ENCODE results near the gene FAM217B.
"Not testable (repeated sequence)": the region's sequence is repeated elsewhere in the genome, so short reads cannot be mapped to it uniquely, and the experiment has no call there.

Gene FAM217B

DNA sequence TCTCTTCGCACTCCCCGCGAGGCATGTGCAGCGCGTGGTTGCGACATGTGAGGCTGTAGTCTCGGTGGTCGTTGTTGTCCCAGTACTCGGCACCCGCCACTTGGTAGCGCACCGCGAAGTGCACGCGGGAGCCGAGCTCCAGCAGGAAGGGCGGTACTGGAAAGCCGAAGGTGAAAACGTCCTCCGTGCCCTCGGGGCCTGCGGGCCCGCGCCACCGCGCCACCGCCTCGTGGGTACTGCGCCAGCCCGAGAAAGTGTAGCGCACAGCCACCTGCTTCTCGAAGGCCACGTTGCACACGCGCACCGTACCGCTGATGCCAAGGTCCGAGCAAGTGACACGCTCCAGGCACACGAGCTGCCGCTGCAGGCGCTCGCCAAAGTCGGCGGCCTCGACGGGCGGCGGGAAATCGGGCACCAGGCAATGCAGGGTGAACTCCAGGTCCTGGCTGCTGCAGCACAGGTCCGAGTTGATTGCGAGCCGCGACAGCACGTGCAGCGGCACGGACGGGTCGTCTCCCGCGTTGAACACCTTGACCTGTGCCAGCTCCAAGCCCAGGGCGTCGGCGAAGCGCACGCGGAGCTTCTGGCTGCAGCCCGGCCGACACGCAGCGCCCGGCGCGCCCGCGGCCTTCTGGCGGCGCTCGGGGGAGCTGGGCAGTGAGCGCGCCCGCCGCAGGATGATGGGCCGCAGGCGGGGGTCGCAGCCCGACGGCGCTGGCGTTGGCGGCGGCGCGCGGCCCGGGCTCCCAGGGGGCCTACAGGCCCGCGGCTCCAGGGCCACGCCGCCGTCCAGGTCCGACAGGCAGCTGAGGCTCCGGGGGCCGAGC, 924 bp upstream of the FAM217B start:
- DNase-seq = no peak

DNA sequence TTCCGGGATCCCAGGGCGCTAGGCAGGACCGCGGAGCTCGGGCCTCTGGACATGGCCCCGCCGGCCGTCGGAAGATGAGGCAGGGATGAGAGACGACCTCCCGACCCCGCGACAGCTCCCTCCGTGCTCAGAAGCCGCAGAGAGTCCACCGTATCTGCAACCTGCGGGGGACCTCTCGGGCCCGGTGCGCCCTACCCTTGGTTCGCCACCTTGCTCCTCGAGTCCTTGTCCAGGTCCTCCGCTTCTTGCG, 385 bp upstream of the FAM217B start:
- no peak for DNase-seq

GRCh38 chr20:59940956-59941294, 736 bp downstream of the FAM217B start:
- DNase-seq = no peak

DNA sequence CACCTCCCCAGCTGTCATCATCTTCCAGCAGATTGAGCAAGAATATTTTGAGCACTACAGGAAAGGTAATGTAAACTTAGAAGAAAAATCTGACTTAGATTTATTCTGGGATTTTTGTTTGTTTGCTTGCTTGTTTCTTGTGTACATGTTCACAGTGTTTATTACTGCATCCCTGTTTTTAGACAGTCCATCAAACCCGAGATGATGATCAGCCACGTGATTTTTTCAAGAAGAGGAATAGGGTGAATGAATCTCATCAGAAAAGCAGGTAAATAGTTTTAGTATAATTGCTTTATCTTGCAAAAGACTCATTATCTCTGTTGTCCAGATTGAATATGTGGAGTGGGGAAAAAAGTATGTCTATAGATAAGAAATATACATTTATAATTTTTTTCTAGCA, 2.1 kb downstream of the FAM217B start:
- DNase-seq = no peak

DNA sequence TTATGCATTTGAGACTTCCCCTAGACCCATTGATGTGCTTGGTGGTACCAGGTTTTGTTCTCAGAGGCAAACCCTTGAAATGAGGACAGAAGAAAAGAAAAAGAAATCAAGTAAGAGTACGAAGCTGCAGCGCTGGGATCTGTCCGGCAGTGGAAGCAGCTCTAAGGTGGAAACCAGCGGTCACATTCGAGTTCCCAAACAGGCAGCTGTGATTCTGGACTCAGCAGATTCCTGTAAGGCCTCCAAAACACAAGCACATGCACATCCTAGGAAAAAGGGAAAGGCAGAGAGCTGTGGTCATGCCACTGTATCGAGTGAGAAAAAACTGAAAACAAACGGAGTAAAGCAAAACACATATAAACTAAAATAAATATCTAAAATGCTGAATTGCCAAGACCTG, 4.5 kb downstream of the FAM217B start:
- DNase-seq = no peak

DNA sequence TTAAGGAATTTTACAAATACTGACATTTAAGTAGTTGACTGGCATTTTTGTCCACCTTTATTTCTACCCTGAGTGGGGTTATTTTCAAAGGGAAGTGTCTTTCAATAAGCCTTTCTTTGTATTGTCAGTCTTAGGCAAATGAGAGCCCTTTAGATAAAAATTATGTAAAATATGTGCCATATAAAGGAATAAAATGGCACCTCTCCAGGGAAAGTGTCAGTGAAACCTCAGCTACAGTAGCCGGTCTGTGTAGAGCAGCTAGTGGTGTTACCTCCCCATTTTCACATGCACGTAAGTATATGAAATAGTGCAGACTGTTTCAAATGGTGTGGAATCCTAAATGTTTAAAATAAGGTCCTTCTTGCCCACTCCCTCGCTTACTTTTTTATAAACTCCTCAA, 5.0 kb downstream of the FAM217B start:
- peak; percentile 41 for DNase-seq

DNA sequence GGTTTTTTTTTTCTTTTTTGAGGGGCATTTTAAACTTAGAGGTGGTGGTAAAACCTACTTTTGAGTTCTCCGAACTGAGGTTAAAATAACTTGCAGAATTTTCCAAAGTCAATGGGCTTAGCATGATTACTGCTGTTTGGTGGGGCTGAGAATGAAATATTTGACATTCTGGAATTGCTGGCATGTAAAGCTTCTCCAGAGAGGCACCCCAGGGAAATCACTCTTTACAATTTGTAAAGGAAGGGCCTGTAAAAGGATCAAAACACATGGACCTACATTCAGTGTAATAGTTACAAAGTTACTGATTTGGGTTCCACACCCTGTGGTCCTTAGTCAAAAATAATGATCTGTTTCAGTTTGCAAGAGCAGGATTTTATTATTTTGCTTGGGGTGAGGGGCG, 5.5 kb downstream of the FAM217B start:
- DNase-seq = no peak

DNA sequence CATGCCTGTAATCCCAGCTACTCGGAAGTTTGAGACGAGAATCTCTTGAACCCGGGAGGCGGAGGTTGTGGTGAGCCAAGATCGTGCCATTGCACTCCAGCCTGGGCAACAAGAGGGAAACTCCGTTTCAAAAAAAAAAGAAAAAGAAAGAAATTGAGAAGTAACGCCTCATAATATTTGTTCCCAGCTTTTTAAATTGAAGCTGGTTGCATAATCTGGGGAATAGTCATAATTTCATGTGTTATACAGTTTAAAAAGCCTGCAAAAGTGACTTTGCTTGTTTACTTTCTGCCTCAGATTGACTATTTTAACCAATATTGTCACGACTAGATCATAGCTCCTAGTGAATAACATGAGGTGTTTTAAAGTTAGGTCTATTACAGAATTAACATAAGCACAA, 7.2 kb downstream of the FAM217B start:
- DNase-seq = no peak

GRCh38 chr20:59948212-59948611, 8.0 kb downstream of the FAM217B start:
- DNase-seq = peak; percentile 55

GRCh38 chr20:59948828-59949720, 8.9 kb downstream of the FAM217B start:
- DNase-seq = peak; percentile 87

DNA sequence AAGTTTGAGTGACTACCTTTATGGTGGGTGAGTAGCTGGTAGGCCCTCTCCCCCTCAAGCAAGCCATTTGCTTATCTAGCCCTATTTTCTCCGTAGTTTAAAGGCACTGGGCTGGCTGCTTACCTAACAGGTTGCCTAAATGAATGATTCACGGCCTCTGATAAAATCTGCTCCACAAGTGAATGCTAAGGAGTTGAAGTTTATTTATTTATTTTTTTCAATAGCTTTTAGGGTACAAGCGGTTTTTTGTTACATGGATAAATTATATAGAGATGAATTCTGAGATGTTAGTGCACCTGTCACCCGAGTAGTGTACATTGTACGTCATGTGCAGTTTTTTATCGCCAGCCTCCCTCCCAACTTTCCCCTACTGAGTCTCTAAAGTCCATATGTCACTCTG, 9.7 kb downstream of the FAM217B start:
- no peak for DNase-seq

GRCh38 chr20:59954718-59955117, 14.5 kb downstream of the FAM217B start:
- no peak for DNase-seq

DNA sequence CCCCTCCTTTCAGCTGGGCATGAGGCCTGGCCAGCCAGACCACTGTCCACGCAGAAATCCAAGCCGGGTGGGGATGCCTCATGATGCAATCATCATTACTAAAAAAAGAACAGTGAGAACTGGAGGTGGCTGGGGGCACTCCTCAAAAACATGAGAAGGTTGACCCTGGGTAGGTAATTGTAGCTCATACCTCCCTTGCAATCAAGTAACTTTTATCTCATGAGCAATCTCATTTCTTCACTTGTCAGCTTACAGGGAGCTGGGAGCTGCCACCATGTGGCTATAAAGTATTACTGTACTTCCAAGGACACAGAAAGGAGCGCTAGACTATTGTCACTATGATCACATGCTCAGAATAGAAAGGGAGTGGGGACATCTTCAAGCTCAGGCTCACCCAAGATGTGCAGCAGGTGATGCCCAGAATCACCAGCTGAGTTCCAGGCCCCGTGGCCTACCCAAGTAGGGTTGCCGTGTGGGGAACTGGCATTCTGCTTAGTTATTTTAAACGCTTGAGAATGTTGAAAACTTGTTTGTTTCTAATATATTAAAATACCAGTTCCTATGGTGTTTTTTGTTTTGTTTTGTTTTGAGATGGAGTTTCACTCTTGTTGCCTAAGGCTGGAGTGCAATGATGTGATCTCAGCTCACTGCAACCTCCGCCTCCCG, 15.1 kb downstream of the FAM217B start:
- DNase-seq = peak; percentile 74

- DNase-seq = not testable (repeated sequence)
These were observed 17.4 kb downstream of the FAM217B start for GRCh38 chr20:59957568-59957967.

DNA sequence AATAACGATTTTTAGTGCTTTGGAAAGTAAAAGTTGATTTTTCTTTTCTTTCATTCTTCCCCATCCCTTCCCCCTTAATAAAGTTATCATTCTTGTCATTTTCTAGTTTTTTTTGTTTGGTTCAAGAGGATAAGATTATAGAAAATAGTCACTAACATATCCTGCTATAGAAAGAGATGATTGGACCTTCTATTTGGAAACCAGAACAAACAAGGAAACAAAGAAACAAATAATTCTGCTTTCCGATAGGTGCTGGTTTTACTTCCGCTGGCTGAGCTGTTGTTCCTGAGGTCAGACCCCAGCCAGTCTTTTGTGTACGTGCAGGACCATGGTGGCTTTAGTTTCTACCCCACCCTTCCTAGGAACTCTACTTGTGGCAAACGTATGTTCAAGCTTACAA, 17.9 kb downstream of the FAM217B start, which contains the start of gene CDH26:
CDH26 (plus strand) TSS at position 301 of the 400 bp plus-strand sequence. CDS start 304 bp downstream, outside the sequence.
- no peak for DNase-seq

DNA sequence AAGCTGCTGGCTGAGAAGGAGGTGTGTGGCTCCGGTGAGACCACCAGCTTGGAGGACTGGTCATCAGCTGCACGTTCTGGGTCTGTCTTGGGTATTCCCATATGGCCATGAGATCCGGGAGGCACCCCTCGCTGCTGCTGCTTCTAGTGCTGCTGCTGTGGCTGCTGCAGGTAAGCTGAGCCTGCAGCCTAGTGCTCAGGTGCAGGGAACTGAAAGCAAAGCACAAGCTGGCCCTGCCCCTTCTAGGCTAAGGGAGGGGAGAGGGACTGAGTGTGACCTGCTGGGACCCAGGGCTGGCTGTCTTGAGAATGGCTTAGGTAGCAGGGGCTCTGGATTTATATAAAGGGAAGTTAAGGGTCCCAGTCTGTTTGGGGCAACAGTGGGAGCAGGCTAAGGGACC, 18.4 kb downstream of the FAM217B start:
- DNase-seq = no peak

GRCh38 chr20:59961423-59961822, 21.2 kb downstream of the FAM217B start:
- DNase-seq = no peak

DNA sequence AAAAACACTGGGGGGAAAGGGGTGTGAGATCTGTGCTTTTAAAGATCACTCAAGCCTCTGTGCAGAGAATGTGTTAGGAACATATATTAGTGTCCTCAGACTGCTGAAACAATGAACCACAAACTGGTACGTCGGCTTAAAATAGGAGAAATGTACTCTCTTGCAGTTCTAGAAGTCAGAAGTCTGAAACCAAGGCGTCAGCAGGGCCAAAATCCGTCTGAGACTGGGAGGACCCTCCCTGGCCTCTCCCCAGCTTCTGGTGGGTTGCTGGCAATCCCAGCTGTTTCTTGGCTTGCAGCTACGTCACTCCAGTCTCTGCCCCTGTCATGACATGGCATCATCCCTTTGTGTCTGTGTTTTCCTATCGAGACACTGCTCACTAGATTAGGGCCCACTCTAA, 22.0 kb downstream of the FAM217B start:
- no peak for DNase-seq

DNA sequence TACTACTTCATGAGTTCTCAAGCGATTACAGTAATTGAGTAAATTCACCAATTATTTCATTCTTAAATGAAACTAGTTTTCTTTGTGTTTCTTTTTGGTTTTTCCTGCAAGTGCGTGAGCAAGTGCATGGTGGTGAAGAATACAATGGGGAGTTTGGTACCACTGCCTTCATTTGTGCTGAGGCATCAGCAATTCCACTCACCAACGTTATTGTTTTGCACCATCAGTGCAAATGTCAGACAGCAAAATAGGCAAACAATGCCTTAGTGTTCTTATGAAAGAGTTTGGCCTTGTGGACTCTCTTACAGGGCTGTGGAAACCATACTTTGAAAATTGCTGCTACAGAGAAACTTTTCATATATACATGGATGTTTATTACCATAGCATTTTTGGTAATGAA, 26.2 kb downstream of the FAM217B start:
- DNase-seq = no peak

GRCh38 chr20:59971428-59971827, 31.2 kb downstream of the FAM217B start:
- no peak for DNase-seq

DNA sequence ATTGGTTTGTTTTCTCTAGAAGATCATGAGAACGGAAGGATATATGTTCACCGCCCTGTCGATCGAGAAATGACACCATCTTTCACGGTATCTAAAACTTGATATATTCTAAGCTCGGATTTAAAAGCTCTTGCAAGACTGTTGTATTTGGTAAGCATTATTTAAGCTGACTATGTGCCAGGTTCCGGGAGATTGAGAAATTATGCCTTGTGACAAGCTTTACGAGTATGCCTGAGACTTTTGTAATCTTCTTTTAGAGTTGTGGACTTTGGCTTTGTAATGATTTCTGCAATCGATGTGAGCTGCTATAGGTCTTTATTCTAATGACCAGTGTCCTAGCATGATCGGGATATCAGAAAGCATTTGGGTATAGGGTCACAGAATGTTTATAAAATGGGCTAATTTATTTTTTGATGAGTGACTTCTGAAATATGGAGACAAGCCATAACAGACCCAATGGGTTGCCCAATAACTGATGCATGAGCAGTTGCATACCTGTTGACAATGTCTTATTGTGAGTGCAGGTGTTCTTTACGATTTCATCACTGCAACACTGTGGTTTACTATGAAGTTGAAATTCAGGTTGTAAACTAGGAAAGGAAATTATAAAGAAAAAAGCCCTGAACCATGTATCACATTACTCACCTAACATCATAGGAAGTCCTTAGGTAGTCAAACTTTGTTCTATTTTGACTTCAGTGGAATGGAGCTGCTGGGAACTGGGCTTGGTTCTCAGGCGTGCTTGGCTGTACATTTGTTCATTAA, 32.0 kb downstream of the FAM217B start:
- DNase-seq = no peak

DNA sequence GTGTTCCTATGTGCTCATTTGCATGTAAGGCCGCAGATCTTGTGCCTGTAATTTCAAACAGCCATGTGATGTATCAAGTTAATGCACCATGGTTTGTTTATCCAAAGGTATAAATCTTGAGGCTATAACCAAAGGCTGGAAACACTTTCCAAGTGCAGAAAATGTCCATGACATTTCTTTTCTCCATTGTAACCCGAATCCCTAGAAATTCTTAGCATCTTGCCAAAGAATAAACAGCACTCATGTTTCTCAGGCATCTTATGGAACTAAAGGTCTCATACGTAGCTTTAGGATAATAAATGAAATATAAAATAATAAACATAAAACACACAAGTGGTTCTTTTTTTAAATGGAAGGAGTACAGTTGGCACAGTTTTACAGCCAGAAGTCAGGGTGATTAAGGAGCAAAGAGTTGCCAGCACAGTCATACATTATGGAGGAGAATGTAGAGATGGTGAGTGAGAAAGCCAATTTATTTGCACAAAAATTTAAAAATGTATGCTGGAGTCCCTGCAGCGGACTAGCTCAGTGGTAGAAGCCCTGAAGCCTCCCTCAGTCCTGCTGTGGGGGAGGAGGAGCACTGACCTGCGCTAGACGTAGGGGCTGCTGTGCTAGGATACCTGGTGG, 36.1 kb downstream of the FAM217B start:
- no peak for DNase-seq

DNA sequence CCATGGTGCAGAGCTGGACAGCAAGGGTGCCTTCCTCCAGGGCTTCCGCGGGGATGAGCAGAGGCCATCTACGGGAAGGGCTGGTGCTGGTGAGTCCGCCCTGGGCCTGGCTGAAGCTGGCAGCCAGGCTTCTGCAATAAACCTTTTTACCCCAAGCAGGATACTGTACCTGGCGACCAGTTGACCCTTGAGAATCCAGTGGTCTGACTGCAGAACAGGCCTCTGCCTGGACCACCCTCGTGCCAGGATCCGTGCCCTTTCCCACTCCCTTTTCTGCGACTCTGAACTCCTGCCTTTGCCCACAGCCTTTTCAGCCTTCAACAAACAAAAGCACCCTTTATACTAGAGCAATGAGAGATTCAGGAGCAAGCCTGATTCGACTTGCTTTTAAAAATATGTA, 36.9 kb downstream of the FAM217B start:
- no peak for DNase-seq
